ENCODE data around the gene GP9. TPM values are rescaled to one million over a fixed set of nuclear protein-coding genes. Genes with fewer than 3 reads are reported as not detected.

GP9 gene
- total RNA-seq, 6 experiments from 2014 or later: 0.50 TPM; not detected in 5

DNA sequence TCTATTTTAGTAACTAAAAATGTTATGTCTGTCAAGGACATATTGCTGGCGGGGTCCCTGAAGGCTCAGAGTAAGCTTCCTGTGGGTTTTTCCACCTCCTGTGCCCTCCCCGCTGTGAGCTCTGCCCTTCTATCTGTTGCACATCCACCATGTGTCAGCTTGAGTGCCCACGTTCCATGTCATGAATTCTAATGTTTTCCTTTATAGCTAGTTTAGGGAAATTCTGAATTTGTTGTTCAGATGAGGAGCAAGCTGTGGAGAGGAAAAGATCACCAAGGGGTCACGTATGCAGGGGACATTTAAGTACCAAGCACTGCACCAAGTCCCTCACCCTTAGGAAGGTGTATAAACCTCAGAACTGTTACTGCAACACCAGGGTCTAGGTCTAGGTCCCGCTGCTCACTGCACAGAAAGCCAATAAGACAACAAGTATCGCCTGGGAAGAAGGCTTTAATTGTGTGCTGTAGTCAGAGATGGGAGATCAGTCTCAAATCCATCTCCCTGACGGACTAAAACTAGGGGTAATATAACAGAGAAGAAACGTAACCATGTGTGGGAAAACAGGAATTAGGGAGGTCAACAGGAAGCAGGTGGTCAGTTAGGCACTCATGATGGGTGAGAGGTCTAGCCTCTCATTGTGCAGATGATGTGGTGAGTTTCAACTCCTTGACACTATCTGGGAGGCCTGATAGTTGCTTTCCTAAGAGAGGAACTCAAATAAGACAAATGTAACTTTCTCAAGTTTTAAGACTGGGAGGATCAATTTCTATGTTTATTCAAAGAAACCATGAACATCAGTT, 9.7 kb downstream of the GP9 start:
- no peaks in the 10 kb centered on the region for H3K27me3 ChIP-seq
- no peak overlapping the region for H3K4me3 ChIP-seq
- no peaks in the 10 kb centered on the region for H3K36me3 ChIP-seq
- no peaks in the 10 kb centered on the region for H3K9me3 ChIP-seq
- TF ChIP-seq, protein P1, sequence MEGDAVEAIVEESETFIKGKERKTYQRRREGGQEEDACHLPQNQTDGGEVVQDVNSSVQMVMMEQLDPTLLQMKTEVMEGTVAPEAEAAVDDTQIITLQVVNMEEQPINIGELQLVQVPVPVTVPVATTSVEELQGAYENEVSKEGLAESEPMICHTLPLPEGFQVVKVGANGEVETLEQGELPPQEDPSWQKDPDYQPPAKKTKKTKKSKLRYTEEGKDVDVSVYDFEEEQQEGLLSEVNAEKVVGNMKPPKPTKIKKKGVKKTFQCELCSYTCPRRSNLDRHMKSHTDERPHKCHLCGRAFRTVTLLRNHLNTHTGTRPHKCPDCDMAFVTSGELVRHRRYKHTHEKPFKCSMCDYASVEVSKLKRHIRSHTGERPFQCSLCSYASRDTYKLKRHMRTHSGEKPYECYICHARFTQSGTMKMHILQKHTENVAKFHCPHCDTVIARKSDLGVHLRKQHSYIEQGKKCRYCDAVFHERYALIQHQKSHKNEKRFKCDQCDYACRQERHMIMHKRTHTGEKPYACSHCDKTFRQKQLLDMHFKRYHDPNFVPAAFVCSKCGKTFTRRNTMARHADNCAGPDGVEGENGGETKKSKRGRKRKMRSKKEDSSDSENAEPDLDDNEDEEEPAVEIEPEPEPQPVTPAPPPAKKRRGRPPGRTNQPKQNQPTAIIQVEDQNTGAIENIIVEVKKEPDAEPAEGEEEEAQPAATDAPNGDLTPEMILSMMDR (IDR thresholded peaks at IDR 0.05): no peak
- no peak for TF ChIP-seq POLR2A (IDR thresholded peaks at IDR 0.05)
- ATAC-seq (no peak), DNase-seq (no peak)
- intact Hi-C loops (cut with DNase I): no loop called here
- WGBS (ENCODE audit: insufficient coverage, low coverage, low lambda C conversion rate, missing lambda C conversion rate): 69% methylated on average over 7 of the region's 8 CpGs
- H3K4me1 ChIP-seq: no peaks in the 10 kb centered on the region
- H3K27ac ChIP-seq: no peak overlapping the region

DNA sequence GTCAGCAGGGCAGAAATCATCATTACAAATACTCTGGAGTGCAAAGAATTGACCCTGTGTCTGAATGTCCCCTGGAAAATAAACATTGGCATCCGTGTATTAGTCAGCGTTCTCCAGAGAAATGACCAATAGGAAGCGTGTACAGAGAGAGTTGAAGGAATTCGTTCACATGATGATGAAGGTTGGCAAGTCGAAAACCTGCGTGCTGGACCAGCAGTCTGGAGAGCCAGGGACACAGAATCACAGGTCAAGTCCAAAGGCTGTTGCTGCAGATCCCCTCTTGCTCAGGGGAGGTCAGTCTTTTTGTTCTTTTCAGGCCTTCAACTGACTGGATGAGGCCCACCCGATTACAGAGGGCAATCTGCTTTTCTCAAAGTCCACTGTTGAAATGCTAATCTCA, 16.6 kb downstream of the GP9 start:
- 40% methylated on average over 7 of the region's 7 CpGs for WGBS (ENCODE audit: insufficient coverage, low coverage, low lambda C conversion rate, missing lambda C conversion rate)
- H3K27ac ChIP-seq: no peak overlapping the region

DNA sequence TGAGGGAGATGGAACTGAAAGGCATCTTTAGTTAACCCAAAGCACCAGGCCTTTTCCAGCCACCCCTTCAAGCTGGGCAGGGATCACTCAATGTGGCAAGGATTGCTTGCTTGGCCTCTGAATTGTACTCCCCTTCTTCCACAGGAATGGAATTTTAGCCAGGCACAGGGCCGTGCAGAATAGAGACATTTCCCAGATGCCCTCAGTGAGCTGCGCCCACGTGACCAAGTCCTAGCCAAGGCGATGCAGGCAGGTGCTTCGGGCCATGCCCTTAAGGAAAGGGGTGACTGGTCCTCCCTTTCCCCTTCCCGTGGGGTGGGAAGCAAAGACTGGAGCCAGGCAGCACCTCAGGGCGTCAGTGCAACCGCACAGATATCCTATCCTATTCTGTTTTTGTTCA, 17.9 kb downstream of the GP9 start:
- 84% methylated on average over 6 of the region's 8 CpGs for whole genome bisulfite sequencing (ENCODE audit: insufficient coverage, low coverage, low lambda C conversion rate, missing lambda C conversion rate)
- intact Hi-C loops (cut with DNase I): no loop called here
- ATAC-seq (no peak), DNase-seq (no peak)
- H3K27ac ChIP-seq: no peak overlapping the region
- H3K36me3 ChIP-seq: no peaks in the 10 kb centered on the region
- no peaks in the 10 kb centered on the region for H3K9me3 ChIP-seq
- H3K4me1 ChIP-seq: peaks cover 0 to 3% (median 0%) of the 10 kb centered on the region in 4 donors
- no peaks in the 10 kb centered on the region for H3K27me3 ChIP-seq
- H3K4me3 ChIP-seq: no peak overlapping the region
- TF ChIP-seq, protein P1 (IDR thresholded peaks at IDR 0.05): no peak
- no peak for TF ChIP-seq POLR2A (IDR thresholded peaks at IDR 0.05)

More for the DNA sequence above, 16.6 kb downstream of the GP9 start:
- H3K27me3 ChIP-seq: no peaks in the 10 kb centered on the region
- no peaks in the 10 kb centered on the region for H3K36me3 ChIP-seq
- ATAC-seq (peak; percentile 66 to 89 (median 79)), DNase-seq (no peak)
- H3K4me1 ChIP-seq: peaks cover 0 to 3% (median 0%) of the 10 kb centered on the region in 4 donors
- H3K9me3 ChIP-seq: no peaks in the 10 kb centered on the region
- intact Hi-C loops (cut with DNase I): no loop called here
- no peak for TF ChIP-seq POLR2A (IDR thresholded peaks at IDR 0.05)
- TF ChIP-seq, protein P1 (IDR thresholded peaks at IDR 0.05): no peak
- H3K4me3 ChIP-seq: no peak overlapping the region

DNA sequence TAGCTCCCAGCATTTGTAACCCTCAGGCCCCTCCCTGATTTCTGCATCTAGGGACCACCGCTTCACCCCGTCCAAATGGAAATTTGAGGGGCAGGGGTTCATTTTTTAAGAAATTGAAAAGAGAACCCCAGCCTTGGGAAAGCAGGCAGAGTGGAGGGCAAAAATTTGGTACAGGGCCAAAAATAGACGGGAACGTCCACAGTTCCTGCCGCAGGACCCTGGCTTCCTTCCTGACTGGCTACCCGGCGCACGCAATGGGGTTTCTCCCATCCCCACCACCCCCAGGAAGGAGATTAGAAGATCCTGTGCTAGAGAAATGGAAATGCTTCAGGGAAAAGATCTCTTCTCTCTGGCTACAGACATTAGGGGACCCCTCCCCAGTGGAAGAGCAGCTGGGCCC, 20.9 kb downstream of the GP9 start:
- Histone ChIP-seq H3K27ac (no peak overlapping the region), H3K9me3 (no peaks in the 10 kb centered on the region), H3K4me1 (peaks cover 0 to 3% (median 0%) of the 10 kb centered on the region in 4 donors), H3K36me3 (no peaks in the 10 kb centered on the region), H3K4me3 (no peak overlapping the region), H3K27me3 (no peaks in the 10 kb centered on the region)
- DNase-seq: no peak
- intact Hi-C loops (cut with DNase I): no loop called here
- TF ChIP-seq, protein P1 (IDR thresholded peaks at IDR 0.05): no peak
- no peak for TF ChIP-seq POLR2A (IDR thresholded peaks at IDR 0.05)
- ATAC-seq: no peak
- 52% methylated on average over 8 of the region's 8 CpGs for WGBS (ENCODE audit: insufficient coverage, low coverage, low lambda C conversion rate, missing lambda C conversion rate)
